Activated gamma-delta T cell (primary cell): ENCODE data around the gene DAND5.

ENCODE experiments used
- DNase-seq: peaks from one replicate; lab custom pipeline; 2025; lab: John Stamatoyannopoulos, UW

The DAND5 gene

GRCh38 chr19:12994701-12995595, 25.6 kb downstream of the DAND5 start, which contains the start of gene NFIX:
Gene NFIX (plus strand): TSS chr19:12995475. CDS start chr19:12995838, 363 bp downstream.
- peak; percentile 44 for DNase-seq

GRCh38 chr19:12995596-12996405, 26.4 kb downstream of the DAND5 start:
- no peak for DNase-seq

GRCh38 chr19:12996406-12997094, 27.2 kb downstream of the DAND5 start:
- no peak for DNase-seq

GRCh38 chr19:12997179-12997966, 28.0 kb downstream of the DAND5 start:
- DNase-seq, result no peak

- no peak for DNase-seq
These were observed 28.9 kb downstream of the DAND5 start for GRCh38 chr19:12997967-12998940.

GRCh38 chr19:13001166-13001501, 31.8 kb downstream of the DAND5 start:
- DNase-seq, result no peak

- DNase-seq, result no peak
These were observed 32.3 kb downstream of the DAND5 start for GRCh38 chr19:13001502-13002165.

- DNase-seq, result no peak
These were observed 33.0 kb downstream of the DAND5 start for GRCh38 chr19:13002166-13002898.

- DNase-seq, result no peak
These were observed 33.7 kb downstream of the DAND5 start for GRCh38 chr19:13003081-13003480.

GRCh38 chr19:13004273-13004672, 34.9 kb downstream of the DAND5 start:
- DNase-seq, result no peak

- DNase-seq, result no peak
These were observed 35.9 kb downstream of the DAND5 start for GRCh38 chr19:13005253-13005652.

- no peak for DNase-seq
These were observed 36.5 kb downstream of the DAND5 start for GRCh38 chr19:13005861-13006370.

- no peak for DNase-seq
These were observed 37.3 kb downstream of the DAND5 start for GRCh38 chr19:13006431-13007281.

GRCh38 chr19:13007292-13008045, 38.1 kb downstream of the DAND5 start:
- DNase-seq, result no peak

- no peak for DNase-seq
These were observed 39.8 kb downstream of the DAND5 start for GRCh38 chr19:13008926-13009787.
